NCI-H510A (cell line): ENCODE results near the gene BUD23.
"Not testable (repeated sequence)": the region's sequence is repeated elsewhere in the genome, so short reads cannot be mapped to it uniquely, and the experiment has no call there.

Experiments used
- DNase-seq: peaks from one replicate; lab custom pipeline; 2025; lab: John Stamatoyannopoulos, UW

BUD23 gene

DNA sequence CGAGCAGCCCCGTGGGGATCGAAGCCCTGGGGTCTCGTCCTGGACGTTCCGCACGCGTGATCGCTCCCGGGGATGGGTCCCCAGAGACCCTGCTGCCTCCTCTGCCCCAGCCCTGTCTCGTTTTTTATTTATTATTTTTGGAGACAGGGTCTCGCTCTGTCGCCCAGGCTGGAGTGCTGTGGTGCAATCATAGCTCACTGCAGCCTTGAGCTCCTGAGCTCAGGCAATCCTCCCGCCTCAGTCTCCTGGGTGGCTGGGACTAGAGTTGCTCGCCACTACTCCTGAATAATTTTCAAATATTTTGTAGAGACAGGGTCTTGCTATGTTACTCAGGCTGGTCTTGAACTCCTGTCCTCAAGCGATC is 36.4 kb downstream of the BUD23 start:
- no peak for DNase-seq

DNA sequence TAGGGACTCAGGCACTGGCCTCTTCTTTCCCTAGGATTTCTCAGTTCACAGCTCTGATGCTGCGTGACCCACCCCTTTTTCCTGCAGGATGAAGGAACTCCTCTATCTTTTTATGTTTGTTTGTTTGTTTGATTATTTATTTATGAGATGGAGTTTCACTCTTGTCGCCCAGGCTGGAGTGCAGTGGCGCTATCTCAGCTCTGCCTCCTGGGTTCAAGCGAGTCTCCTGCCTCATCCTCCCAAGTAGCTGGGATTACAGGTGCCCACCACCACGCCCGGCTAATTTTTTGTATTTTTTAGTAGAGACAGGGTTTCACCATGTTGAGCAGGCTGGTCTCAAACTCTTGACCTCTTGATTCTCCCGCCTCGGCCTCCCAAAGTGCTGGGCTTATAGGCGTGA is 37.0 kb downstream of the BUD23 start:
- not testable (repeated sequence) for DNase-seq

DNA sequence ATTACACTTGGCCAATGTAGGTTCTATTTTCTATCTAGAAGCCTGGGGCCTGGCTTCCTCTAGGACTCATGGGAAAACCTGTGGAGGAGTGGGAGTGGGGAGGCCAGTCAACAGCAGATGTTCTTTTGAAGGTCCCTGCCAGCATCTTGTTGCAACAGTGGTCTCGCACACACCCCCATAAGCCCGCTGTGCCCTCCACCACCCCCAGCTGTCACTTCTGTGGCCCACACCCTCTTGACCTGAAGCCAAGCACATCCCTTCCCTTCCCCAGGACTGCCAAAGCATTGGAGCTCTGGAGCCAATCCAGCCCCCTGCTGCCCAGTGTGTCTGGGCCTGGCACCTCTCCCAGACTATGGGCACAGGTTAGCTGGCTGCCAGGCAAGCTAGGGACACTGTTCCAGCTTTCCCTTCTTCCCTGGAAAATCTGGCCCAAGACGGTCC is 38.0 kb downstream of the BUD23 start:
- DNase-seq: no peak

DNA sequence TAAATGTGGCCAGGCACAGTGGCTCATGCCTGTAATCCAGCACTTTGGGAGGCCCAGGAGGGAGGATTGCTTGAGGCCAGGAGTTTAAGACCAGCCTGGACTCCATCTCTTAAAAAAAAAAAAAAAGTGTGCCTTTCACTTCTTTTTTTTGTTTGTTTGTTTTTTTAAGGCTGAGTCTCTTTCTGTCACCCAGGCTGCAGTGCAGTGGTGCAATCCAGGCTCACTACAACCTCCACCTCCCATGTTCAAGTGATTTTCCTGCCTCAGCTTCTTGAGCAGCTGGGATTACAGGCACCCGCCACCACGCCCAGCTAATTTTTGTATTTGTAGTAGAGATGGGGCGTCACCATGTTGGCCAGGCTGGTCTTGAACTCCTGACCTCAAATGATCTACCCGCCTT is 38.8 kb downstream of the BUD23 start:
- not testable (repeated sequence) for DNase-seq

DNA sequence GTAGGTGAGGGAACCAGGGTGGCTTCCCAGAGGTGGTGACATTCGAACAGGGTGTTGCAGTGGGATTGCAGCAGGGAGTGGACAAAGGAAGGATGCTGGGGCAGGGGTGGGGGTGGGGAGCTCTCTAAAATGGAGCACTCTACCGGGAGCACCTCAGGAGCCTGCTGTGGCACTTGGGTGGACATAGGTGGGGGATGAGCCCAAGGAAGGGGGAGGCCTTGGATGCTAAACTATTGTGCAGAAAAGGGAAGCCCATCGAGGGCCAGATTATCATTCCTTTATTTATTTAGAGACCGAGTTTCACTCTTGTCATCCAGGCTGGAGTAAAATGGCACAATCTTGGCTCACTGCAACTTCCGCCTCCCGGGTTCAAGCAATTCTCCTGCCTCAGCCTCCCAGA is 39.4 kb downstream of the BUD23 start:
- DNase-seq: no peak

DNA sequence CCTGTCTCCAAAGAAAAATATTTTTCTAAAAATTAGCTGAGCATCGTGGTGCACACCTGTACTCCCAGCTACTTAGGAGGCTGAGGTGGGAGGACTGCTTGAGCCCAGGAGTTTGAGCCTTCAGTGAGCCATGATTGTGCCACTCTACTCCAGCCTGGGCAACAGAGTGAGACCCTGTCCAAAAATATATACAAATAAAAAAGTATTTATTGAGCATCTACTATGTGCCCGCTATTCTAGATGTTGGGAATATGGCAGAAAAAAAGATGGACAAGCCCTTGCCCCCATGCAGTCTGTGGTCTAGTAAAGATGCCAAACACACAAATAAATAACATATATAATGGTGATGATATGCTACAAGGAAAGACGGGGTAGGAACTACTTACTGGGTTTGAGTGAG is 40.4 kb downstream of the BUD23 start:
- no peak for DNase-seq

DNA sequence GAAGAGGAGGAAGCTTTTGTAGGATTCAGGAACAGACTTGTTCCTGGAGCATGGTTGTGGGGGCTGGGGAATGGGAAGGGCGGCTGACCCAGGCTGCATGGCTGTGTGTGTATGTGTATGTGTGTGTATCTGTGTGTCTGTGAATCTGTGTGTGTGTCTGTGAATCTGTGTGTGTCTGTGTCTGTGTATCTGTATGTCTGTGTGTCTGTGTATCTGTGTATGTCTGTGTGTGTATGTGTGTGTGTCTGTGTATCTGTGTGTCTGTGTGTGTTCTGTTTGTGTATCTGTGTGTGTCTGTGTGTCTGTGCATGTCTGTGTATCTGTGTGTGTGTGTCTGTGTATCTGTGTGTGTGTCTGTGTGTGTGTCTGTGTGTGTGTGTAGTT is 42.7 kb downstream of the BUD23 start:
- no peak for DNase-seq

DNA sequence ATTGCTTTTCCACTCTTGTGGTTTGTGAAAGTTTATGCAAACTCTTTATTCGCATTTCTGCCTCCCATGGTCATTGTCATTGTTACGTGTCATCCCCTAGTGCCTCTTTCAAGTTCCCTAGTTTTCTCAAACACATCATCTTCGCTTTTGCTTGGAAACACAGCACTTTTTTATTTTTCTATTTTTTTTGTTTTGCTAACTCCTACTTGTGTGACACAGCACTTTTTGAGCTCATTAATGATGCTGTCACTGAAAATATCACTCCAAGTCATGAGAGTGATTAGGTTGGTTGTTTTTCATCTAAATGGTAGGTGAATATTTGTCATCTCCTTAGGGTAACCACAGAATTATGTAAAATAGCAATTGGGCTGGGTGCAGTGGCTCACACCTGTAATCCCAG is 44.6 kb downstream of the BUD23 start:
- DNase-seq: no peak

DNA sequence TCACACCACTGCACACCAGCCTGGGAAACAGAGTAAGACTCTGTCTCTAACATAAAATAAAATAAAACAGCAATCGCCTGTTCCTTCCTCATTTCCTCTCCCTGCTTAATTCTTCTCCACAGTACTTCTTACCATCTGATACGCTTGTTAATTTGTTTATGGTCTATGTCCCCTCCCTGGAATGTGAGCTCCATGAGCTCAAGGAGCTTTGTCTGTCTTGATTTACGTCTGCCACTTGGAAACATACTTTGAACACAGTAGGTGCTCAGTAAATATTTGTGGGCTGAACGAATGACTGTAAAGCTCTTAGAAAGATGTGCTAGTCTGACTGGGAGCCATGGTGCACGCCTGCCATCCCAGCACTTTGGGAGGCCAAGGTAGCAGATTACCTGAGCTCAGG is 45.2 kb downstream of the BUD23 start:
- no peak for DNase-seq

DNA sequence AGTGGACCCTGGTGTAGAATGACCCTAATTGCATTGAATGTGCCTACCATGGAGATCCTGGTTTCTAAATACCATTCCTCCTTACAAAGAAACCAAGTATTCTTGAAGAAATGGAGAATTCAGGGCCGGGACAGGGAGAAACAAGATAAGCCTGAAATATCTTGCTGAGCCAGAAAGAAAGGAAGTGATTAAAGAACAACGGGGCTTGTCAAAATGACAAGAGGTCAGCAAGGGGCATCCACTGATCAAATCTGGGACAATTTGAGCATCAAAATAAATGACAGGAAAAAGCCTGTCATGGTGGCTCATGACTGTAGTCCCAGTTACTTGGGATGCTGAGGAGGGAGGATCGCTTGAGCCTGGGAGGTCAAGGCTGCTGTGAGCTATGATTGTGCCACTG is 47.1 kb downstream of the BUD23 start:
- no peak for DNase-seq

DNA sequence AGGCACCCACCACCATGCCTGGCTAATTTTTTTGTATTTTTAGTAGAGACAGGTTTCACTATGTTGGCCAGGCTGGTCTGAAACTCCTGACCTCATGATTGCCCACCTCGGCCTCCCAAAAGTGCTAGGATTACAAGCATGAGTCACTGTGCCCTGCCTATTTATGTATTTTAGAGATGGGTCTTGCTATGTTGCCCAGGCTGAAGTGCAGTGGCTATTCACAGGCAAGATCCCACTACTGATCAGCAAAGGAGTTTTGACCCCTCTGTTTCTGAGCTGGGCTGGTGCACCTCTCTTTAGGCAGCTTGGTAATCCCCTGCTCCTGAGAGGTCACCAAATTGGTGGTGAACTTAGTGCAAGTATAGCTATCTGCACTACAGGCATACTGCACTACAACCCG is 49.0 kb downstream of the BUD23 start:
- no peak for DNase-seq

DNA sequence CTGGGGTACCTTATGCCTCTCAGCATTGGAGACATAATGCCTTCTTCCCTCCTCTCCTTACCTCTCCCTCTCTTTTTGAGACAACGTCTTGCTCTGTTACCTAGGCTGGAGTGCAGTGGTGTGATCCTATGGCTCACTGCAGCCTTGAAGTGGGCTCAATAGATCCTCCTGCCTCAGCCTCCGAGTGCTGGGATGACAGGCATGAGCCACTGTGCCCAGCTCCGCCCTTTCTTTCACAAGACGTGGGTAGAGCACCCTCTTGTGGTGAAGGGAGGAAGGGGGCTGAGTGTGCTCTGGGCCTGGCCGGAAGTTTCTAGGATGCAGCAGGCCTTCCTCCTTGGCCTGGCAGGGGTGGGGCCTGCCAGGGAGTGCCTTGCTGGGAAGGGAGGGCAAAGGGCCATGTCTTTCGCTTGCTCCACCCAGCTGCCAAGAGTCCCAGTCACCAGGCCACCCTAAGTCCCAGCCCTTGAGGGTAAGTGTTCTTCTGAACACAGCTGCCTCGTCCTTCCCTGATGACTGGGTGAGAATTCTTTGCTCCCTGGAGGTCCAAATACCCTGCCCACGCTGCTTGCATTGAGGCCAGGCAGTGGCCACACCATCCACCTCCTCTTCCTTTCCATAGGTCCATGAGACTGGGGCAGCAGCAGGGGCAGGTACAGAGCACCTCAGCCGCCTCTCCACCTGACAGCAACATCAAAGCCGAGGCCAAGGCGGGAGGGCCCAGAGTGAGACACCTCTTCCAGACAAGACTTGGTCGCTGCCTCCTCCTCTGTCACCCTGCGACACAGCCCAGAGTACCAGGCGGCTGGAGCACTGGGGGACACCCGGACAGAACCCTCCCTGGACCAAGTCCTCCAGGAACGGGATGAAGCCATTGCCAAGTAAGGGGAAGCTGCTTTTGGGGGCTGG is 51.5 kb downstream of the BUD23 start:
- peak; percentile 82 for DNase-seq

DNA sequence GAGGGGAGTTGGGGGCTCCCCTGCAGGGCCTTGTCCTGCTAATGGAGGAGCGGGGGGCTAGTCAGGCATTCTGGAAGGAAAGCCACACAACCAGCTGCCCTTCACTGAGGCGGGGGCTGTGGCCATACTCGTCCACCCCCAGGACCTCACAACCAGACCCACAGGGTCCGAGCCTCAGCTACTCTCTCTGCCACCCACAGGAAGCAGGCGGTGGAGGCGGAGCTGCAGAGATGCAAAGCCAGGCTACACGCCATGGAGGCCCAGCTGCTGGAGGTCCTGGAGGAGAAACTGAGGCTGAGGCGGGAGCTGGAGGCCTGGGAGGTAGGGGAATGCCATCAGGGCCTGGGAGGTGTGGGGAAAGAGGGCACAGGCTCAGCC is 52.1 kb downstream of the BUD23 start:
- no peak for DNase-seq

DNA sequence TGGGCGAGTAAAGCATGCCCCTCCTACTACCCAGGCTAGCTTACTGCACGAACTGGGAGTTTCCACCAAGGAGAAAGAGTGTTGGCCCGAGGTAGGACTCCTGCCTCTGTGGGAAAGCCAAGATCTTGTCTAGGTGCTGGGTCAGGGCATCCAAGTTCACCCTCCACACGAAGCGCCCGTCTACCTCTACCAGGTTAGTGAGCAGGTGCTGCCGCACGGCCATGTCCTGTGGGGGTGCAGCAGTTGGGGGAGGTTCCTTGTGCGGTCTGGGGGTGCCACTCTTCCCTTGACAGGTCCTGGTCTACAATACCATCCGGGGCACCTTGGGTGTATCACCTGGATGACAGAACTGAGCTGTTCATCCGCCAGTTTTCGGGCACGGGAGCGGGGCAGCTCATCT is 53.5 kb downstream of the BUD23 start:
- DNase-seq: no peak

DNA sequence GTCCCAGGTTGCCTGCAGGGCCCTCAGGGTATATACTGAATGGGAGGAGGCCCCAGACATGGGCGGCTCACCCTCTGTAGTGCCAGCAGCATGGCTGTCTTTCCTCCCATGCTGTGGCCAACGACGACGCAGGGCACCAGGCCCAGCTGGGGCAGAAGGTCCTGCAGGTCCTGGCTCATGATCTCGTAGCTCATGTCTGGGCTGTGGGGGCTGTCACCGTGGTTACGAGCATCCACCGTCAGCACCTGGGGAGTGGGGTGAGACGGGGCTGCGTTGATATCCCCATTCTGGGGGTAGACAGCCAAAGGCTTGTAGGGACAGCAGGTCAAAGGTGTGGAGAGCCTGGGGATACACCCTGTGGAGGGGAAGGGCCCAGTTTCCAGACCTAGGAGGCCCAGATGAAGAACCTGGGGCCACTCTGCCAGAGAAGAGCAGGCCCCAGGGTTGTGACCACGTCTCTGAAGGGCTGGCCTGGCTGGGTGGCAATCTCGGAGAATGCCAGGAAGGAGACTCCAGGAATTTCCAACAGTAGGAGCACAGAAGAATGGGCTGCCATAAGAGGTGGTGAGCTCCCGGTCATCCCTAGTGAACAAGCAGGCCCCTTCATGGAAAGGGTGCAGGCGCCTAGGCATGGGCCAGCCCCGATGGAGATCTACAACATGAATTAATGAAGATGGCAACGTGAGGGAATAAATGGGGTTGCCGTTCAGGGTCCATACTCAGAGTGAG is 54.3 kb downstream of the BUD23 start:
- no peak for DNase-seq

DNA sequence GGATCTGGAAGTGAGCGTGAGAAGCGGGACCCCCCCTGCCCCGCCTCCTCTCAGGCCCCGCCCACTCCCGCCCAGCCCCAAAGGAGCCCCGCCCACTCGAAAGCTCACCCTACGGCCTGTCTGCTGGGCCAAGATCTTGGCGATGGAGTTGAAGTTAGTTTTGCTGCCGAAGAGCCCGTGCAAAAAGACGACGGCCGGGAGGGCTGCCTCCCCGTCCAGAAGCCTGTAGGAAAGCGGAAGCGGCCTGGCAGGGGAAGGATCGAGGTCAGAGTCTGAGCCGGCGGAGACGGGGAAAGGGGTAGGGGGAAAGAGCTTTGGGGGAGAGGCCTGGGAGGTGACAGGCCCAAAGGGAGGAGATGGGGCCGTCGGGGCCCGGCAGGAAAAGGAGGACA is 54.8 kb downstream of the BUD23 start:
- no peak for DNase-seq

DNA sequence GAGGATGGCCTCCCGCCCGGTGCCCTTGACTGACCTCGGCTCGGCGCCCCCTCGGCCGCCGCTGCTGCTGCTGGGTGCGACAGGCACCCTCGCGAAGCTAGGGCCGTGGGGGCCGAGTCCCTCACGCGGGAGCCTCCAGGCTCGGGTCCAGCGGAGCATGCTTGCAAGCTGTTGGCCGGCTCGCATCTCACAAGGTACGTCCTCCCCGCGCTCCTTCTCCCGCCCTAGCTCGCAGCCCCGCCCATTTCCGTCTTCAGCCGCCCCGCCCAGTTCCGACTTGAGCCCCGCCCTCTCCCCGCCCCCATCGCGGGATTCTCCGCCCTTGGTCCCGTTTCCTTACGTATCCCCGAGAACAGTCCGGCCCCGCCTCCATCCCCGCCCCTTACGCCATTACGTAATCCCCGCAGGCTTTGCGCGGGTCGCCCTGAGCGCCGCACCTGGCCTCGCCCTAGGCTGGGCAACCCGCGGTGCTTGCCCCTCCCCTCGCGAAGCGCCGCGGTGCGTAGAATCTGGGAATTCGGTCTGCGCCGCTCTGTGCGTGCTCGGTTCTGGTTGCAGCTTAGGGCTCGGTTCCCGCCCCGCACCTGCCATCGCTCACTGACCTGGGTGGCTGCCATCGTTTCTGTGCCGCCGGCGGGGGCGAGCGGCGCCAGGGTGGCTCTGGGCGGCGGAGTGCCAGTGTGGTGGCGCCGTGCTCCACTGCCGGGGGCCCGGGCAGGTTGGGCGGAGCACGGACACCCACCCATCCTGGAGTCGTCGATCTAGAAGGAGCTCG is 55.4 kb downstream of the BUD23 start, which contains the start of gene ABHD11:
Gene ABHD11, minus strand, starts transcription at position 191 of the 775 bp plus-strand sequence. Its CDS starts 32 bp downstream, at position 159.
- peak; percentile 96 for DNase-seq

DNA sequence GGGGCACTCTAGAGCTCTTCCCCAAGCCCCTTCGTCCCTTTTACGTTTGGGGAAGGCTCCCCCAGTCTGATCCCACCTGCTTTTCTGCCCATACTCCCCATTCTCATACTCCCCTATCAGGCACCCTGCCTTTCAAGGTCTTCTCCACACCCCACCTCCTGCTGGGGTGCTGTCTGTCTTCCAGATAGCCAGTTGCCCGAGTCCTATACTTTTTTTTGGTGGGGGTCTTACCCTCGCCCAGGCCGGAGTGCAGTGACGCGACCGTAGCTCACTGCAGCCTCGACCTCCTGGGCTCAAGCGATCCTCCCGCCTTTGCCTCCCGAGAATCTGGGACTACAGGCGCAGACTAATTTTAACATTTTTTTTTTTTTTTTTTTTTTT is 56.0 kb downstream of the BUD23 start:
- no peak for DNase-seq

DNA sequence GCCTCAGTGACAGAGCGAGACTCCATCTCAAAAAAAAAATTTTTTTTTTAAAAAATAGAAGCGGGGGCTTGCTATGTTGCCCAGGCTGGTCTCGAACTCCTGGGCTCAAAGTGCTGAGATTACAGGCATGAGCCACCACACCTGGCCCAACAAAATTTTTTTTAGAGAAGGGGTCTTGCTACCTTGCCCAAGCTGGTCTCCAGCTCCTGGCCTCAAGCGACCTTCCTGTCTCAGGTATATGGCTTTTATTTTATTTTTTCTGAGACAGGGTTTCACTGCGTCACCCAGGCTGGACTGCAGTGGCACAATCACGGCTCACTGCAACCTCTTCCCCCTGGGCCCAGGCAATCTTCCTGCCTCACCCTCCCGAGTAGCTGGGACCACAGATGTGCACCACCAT is 56.8 kb downstream of the BUD23 start:
- DNase-seq: no peak

DNA sequence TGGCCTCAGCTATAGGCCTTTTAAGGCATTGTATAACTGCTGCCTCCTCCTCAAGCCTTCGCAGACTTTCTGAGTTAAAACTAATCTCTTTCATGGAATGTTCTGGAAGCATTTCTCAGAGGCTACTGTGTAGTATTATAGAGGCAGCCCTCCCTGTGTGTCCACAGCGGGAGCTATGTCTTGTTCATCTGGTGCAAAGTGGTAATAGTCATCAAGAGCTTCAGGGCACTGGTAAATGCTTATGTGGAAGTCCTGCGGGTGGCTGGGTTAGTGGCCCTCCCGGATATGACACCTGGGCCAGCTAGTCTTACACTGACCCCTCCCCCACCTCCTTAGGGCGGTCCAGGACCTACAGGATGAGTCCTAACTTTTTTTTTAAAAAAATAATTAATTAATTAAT is 57.4 kb downstream of the BUD23 start:
- DNase-seq: peak; percentile 86

DNA sequence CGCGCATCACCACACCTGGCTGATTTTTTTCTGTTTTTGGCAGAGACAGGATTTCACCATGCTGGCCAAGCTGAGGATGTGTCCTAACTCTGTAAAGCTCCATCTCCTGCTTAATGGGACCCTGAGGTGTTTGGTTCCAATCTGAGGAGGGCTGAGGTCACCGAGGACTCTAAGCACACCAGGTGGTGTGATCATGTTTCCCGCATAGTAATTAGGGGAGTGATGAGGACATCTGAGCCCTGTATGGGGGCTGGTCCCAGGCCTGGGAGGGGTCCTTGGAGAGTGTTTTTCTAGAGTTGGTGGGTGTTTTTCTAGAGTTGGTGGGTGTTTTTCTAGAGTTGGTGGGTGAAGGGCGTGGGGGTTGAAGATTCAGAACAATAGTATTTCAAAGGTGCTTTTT is 58.2 kb downstream of the BUD23 start:
- DNase-seq: peak; percentile 84

DNA sequence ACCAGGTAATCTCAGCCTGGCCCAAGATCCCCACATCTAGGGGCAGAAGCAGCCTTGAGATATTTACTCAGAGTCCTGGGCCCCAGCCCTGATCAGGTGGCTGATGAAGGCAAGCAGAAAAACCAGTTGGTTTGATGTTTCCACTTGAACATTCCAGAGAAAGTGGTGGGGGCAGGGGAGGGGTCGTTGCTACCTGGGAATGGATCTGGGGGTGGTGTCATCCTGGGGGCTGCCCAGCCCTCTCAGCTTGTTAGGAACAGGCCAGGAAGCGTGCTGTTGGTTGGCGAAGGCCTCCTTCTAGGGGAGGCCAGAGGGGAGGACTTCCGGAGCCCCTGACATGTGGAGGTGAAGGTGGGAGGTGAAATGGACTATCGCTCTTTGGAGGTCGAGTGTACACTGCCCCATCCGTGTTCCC is 58.9 kb downstream of the BUD23 start:
- peak; percentile 93 for DNase-seq
